ENCODE measurements around the gene B4GALNT3. TPM values are rescaled to one million over a fixed set of nuclear protein-coding genes. Genes with fewer than 3 reads are reported as not detected.
"Not testable (repeated sequence)": the region's sequence is repeated elsewhere in the genome, so short reads cannot be mapped to it uniquely, and the experiment has no call there.

B4GALNT3 gene
- total and polyA plus RNA-seq, 2 donors (not counting 1 experiment from before 2014, with no cell fraction given), result not detected

DNA sequence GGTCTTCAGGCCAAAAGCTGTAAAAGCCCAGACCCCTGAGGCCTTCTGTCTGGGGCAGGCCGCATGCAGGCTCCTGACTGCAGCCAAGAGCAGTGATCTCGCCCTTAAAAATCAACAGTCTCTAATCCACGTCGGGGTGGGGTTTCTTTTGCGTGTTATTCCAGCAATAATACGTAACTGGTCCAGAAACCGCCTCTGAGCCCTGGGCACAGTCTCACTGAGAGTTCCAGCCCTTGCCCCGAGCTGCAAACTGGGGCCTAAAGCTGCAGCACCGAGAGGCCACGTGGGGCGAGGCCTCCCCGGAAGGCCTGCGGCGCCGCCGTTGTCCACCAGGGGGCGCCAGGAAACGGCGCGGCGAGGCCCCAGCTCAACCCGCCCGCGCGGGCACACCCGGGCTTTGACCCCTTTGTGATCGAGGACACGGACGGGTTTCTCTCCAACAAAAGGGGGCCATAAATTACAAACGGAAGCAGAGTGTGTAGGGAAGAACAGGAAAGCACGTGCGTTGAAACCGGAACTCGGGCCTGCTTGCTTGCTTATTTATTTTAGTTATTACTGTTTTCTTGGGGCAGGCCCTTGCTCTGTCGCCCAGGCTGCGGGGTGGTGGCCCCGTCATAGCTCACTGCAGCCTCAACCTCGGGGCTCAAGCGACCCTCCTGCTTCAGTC, 116.3 kb downstream of the B4GALNT3 start:
- no peak overlapping the region for H3K9ac ChIP-seq (ENCODE audit: insufficient read depth, low read length)
- H3K79me2 ChIP-seq (ENCODE audit: control insufficient read depth, insufficient read depth, low read length), result no peaks in the 10 kb centered on the region
- H3K4me1 ChIP-seq (ENCODE audit: control insufficient read depth, extremely low read depth, insufficient read depth, low read length), result peaks cover 11% of the 10 kb centered on the region
- no peak overlapping the region for H3K27ac ChIP-seq (ENCODE audit: insufficient read depth, low read length)
- H3K9me3 ChIP-seq (ENCODE audit: control insufficient read depth, insufficient read depth, low read depth, low read length), result no peaks in the 10 kb centered on the region
- no peaks in the 10 kb centered on the region for H3K27me3 ChIP-seq (ENCODE audit: control insufficient read depth, insufficient read depth, low read length)
- TF ChIP-seq, protein P1, sequence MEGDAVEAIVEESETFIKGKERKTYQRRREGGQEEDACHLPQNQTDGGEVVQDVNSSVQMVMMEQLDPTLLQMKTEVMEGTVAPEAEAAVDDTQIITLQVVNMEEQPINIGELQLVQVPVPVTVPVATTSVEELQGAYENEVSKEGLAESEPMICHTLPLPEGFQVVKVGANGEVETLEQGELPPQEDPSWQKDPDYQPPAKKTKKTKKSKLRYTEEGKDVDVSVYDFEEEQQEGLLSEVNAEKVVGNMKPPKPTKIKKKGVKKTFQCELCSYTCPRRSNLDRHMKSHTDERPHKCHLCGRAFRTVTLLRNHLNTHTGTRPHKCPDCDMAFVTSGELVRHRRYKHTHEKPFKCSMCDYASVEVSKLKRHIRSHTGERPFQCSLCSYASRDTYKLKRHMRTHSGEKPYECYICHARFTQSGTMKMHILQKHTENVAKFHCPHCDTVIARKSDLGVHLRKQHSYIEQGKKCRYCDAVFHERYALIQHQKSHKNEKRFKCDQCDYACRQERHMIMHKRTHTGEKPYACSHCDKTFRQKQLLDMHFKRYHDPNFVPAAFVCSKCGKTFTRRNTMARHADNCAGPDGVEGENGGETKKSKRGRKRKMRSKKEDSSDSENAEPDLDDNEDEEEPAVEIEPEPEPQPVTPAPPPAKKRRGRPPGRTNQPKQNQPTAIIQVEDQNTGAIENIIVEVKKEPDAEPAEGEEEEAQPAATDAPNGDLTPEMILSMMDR (conservative IDR thresholded peaks at IDR 0.05 in 1 of 2, IDR thresholded peaks at IDR 0.05 in 1 of 2; ENCODE audit: low read depth in 1 of 2, low read length in 2 of 2), result peak; percentile 75 to 93
- TF ChIP-seq EZH2 (IDR thresholded peaks at IDR 0.05; ENCODE audit: low read length, missing control alignments), result no peak
- peak; percentile 41 to 65 for DNase-seq (ENCODE audit: low read depth in 2 of 2)
- peak overlapping the region; percentile 68 for H2AFZ ChIP-seq (ENCODE audit: low read length)
- H4K20me1 ChIP-seq (ENCODE audit: control insufficient read depth, extremely low read depth, insufficient read depth, low read length), result no peaks in the 10 kb centered on the region
- H3K4me2 ChIP-seq (ENCODE audit: extremely low read depth, insufficient read depth, low read length), result no peak overlapping the region
- H3K36me3 ChIP-seq (ENCODE audit: control insufficient read depth, insufficient read depth, low read length), result no peaks in the 10 kb centered on the region
- H3K4me3 ChIP-seq (replicated peaks in 1 of 4; ENCODE audit: control extremely low read depth in 1 of 4, insufficient read depth in 1 of 4, low read depth in 3 of 4, low read length in 4 of 4), result no peak overlapping the region

DNA sequence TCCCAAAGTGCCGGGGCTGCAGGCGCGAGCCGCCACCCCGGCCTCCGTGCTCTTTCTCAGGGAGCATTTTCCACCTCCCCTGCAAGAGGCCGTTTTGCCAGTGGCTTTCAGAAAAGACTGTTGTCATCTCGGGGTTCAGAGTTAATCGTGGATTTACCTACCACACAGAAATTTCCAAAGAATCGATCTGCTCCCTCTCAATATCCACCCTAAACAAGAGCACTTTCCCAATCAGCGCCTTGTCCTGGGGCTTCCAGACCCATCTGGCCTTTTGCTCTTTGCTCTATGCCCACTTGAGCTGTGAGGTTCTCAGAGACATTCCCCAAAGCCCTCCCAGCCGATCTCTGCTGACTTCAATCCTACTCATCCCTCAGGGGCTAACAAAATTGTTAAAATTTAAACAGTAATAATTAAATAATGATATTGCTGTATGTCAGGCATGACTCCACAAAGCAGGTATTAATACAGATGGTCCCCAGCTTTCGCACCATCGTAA, 116.9 kb downstream of the B4GALNT3 start:
- Histone ChIP-seq H3K4me1 (ENCODE audit: control insufficient read depth, extremely low read depth, insufficient read depth, low read length) (peaks cover 5% of the 10 kb centered on the region), H3K36me3 (ENCODE audit: control insufficient read depth, insufficient read depth, low read length) (no peaks in the 10 kb centered on the region), H3K9ac (ENCODE audit: insufficient read depth, low read length) (no peak overlapping the region), H3K27ac (ENCODE audit: insufficient read depth, low read length) (no peak overlapping the region), H3K4me2 (ENCODE audit: extremely low read depth, insufficient read depth, low read length) (no peak overlapping the region), H4K20me1 (ENCODE audit: control insufficient read depth, extremely low read depth, insufficient read depth, low read length) (no peaks in the 10 kb centered on the region), H3K27me3 (ENCODE audit: control insufficient read depth, insufficient read depth, low read length) (no peaks in the 10 kb centered on the region), H3K79me2 (ENCODE audit: control insufficient read depth, insufficient read depth, low read length) (no peaks in the 10 kb centered on the region), H3K9me3 (ENCODE audit: control insufficient read depth, insufficient read depth, low read depth, low read length) (no peaks in the 10 kb centered on the region), H3K4me3 (replicated peaks in 1 of 4; ENCODE audit: control extremely low read depth in 1 of 4, insufficient read depth in 1 of 4, low read depth in 3 of 4, low read length in 4 of 4) (no peak overlapping the region), H2AFZ (ENCODE audit: low read length) (peak overlapping the region; percentile 50)
- DNase-seq (ENCODE audit: low read depth in 2 of 2), result no peak
- TF ChIP-seq, protein P1 (conservative IDR thresholded peaks at IDR 0.05 in 1 of 2, IDR thresholded peaks at IDR 0.05 in 1 of 2; ENCODE audit: low read depth in 1 of 2, low read length in 2 of 2), result no peak
- TF ChIP-seq EZH2 (IDR thresholded peaks at IDR 0.05; ENCODE audit: low read length, missing control alignments), result no peak

DNA sequence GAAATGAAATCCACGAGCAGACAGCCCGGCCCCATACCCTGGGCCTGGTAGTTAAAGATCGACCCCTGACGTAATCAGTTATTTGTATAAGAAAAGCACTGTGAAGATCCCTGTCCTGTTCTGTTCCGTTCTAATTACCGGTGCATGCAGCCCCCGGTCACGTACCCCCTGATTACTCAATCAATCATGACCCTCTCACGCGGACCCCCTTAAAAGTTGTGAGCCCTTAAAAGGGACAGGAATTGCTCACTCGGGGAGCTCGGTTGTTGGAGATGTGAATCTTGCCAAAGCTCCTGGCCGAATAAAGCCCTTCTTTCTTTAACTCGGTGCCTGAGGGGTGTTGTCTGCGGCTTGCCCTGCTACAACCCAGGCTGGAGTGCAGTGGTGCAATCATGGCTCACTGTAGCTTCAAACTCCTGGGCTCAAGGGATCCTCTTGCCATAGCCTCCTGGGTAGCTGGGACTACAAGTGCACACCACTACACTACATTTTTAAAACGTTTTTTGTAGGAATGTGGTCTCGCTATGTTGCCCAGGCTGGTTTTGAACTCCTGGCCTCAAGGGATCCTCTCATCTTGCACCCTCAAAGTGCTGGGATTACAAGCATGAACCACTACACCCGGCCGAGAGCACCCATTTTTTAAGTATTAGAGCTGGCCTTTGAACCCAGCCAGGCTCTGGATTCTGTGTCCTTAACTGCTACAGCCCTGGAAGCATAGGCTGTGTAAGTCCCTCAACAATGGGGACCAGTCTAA, 118.4 kb downstream of the B4GALNT3 start:
- not testable (repeated sequence) for H3K9ac ChIP-seq (ENCODE audit: insufficient read depth, low read length); H3K27me3 ChIP-seq (ENCODE audit: control insufficient read depth, insufficient read depth, low read length); H4K20me1 ChIP-seq (ENCODE audit: control insufficient read depth, extremely low read depth, insufficient read depth, low read length); H3K4me1 ChIP-seq (ENCODE audit: control insufficient read depth, extremely low read depth, insufficient read depth, low read length); H2AFZ ChIP-seq (ENCODE audit: low read length); H3K36me3 ChIP-seq (ENCODE audit: control insufficient read depth, insufficient read depth, low read length); H3K79me2 ChIP-seq (ENCODE audit: control insufficient read depth, insufficient read depth, low read length); DNase-seq (ENCODE audit: low read depth in 2 of 2); H3K9me3 ChIP-seq (ENCODE audit: control insufficient read depth, insufficient read depth, low read depth, low read length); H3K27ac ChIP-seq (ENCODE audit: insufficient read depth, low read length); H3K4me2 ChIP-seq (ENCODE audit: extremely low read depth, insufficient read depth, low read length); H3K4me3 ChIP-seq (replicated peaks in 1 of 4; ENCODE audit: control extremely low read depth in 1 of 4, insufficient read depth in 1 of 4, low read depth in 3 of 4, low read length in 4 of 4)

Measured in fibroblast of lung (primary cell).